Measurements from ENCODE around the gene CDH4.

CDH4 gene

DNA sequence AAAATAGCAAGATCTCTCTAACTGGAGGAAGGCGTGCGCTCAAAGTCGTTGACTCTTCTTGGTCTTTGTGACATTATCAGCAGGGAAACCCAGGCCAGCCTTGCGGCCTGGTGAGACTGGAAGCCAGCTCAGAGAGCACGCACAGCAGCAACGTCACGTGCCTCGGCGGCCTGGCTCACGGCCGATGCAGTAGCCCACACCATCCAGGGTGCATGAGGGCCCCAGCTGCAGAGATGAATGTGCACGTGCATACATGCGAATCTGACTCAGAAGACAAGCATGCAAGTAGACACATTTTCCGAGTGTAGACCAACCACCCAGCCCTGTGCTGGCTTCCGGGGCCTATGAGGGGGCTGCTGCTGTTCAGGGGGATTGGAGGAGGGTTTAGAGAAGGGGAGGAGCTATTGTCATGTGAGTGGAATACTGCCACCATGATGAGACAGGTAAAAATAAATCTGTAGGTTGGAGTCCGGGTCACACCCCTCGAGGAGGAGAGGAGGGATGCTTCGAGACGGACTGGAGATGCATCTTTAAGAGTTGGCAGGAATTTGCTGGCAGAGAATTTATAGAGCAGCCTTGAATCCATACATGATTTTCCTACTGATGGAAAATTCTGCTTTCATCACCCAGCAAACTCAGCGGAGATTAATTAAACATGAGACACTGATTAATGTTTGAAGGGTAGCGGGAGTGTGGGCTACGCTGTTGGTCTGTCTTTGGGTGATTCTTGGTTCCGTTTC, 388.2 kb downstream of the CDH4 start:
- Histone ChIP-seq H3K4me3 (no peak overlapping the region), H3K27ac (no peak overlapping the region)

DNA sequence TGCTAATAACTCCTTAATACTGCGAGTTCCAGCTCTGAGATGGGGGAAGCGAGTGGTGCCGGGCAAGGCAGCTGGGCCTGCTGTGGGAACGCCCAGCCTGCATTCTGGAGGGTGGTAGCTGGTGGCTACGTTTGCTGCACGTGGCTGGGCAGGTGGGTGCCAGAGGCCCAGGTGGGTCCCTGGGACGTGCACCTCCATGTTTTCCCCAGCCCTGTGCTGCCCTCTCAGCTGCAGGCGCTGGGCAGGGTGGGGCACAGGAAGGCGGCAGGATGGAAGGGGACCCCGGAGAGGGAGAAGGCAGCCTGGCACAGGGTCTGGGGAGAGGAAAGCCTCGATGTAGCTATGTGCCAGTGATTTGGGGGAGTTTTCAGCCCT, 388.8 kb downstream of the CDH4 start:
- Histone ChIP-seq H3K27ac (no peak overlapping the region), H3K4me3 (no peak overlapping the region)

DNA sequence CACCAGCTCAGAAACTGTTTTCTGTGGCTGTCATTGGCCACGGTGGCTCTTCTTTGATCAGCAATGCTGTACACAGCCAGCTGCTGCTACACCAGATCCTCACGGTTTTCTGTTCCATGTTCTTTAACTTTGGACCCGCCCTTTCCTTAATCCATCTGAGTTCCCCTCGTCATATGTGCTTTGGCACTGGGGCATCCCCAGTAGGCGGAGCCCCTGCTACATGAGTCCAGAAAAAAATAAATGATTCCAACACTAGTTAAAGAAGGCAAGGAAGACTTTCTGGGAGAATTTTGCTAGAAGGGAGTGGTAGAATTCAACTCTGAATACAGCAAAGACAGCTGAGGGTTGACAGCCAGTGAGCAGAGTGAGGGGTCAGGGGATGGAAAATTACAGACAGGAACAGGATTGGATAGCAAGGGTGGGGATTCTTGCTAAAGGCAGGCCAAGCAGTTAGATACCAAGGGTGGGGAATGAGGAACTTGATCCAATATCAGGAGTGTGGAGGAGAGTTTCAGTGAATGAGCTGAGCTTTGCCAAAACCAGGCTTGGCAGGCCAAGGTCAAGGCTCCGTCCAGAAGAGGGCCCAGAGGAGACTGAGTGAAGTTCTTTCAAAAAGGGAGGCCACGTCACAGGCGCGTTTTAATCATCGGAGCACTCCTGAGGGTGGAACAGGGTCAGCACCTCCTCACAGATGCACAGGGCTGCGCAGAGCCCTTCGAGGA, 391.8 kb downstream of the CDH4 start:
- Histone ChIP-seq H3K4me3 (no peak overlapping the region), H3K27ac (no peak overlapping the region)

DNA sequence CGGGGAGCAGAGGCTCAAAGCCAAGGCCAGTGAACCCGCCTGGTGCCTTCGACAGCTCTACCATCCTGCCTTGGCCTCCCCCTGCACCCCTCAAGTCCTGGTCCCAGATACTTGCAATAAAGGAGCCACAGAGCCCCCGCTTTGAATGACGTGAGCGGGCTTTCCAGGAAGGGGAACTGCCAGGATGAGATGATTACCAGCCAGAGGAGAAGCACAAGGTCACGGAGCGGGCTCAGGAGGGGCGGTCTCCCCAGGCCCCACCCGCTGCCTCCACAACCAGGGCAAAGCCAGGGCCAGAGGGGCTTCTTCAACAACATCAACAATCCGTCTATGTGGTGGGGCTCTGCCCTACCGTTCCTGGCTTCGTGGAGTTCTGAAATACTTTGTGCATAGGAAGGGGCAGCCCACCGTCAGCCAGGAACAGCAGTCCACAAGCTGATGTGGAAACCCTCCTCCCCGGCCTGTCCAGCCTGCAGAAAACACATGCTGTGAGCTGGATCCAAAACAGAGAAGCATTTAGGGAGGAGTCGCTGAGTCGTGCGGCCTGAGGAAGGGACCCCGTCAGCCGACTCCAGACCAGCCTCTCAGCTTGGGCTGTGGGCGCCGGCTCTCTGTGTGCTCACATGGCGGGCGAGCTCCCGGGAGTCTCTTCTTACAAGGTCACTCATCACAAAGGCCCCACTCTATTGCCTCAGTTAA, 392.5 kb downstream of the CDH4 start:
- H3K27ac ChIP-seq = no peak overlapping the region
- no peak overlapping the region for H3K4me3 ChIP-seq

DNA sequence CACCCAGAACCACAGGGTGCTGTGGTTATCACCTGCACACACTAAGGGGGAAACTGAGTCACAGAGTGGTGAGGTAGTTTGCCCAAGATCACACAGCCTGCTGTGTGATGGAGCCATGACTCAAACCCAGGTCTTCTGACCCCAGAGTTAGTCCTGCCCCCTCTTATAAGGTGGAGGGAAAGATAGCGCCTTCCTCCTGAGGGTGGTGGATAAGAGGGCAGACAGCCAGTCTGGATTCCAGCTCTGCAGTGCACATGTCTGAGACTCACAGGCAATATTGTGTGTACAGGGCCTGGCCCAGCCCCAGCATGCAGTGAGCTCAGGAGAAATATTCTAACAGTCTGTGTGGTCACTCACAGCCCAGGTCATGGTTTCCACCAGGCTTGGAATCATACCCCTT, 393.7 kb downstream of the CDH4 start:
- Histone ChIP-seq H3K27ac (no peak overlapping the region), H3K4me3 (no peak overlapping the region)

DNA sequence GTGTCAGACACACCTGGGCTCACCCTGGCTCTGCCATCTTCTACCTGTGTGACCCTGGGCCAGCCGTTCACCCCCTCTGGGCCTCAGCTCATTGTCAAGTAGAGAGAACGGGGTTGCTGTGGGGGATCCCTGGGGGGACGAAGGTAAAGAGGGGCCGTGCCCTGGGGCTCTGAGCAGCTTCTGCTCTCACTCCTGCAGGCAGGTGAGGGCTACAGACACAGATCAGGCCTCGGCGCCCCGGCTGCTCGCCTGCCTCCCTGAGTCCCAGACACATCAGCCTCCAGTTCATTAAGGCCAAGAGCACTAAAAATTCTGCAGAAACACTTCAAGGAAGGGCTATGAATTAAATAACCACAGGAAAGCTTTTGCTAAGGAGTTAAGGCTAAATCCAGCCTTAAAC, 394.4 kb downstream of the CDH4 start:
- Histone ChIP-seq H3K4me3 (no peak overlapping the region), H3K27ac (no peak overlapping the region)

DNA sequence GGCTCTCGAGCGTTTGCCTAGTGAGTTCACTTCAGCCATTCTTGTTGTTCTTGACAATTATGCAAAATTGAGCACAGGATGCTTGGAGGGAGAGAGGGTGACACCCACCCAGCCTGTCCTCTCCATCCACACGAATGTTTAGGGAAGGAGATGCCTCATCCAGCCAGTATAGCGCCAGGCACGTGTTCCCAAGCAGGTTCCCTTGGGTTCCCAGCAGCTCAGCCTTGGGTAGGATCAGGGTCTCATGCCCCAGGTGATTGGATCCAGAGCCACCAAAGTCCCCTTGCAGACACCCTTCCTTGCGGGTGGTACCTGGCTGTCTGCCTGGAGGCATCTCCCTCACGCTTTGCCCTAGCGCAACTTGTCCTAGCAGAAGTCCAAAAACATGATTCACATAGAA, 394.9 kb downstream of the CDH4 start:
- no peak overlapping the region for H3K27ac ChIP-seq
- H3K4me3 ChIP-seq = no peak overlapping the region

DNA sequence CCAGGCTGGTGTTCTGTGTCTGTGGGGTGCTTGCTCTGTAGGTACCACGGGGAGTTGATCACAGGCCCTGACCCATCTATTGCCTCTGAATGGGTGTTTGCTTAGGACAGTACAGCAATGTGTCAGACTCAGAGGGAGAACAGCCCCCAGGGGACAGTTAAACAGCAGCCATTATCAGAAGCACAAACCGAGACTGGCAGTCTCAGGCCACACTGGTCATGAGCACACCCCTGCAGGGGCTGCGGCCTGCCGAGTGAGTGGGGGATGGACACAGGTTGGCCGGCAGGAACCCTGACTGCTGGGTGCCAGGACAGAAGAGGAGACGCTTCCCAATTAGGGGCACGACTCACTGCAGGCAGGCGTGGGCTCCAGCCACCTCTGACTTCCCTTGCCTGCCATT, 395.6 kb downstream of the CDH4 start:
- Histone ChIP-seq H3K4me3 (no peak overlapping the region), H3K27ac (no peak overlapping the region)

DNA sequence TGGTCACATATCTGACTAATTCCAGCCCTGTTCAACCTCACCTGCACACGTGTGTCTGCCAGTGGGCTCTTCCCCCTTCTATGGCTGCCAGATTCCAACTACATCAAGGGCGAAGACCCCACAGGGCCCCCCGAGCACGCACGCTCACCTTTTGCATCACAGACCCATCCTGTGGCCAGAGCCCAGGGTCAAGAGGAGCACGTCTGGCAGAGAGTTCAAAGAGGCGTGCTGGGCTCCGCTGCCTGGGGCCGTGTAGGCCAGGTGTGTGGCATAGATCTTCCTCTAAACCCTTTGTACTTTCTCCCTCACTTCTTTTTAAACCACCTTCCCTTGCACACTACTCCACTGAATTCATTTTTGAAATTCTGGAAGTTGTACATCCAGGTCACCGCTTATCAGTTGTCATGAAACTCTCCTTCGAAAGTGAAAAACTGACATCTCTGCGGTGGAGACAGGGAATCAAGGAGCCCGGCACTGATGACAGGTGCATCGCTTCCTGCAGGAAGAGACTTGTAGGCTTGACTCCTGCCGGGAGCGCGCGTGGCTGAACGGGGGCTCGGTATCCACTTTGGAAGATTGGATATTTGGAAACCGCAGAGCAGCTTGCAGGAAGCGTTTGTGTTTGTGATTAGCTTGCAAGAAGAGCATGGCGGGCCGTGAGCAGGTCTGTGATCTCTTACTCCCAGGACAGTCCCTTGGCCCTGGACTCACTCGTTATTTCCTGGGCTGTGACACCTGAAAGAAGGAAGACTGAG, 397.2 kb downstream of the CDH4 start:
- H3K4me3 ChIP-seq = no peak overlapping the region
- no peak overlapping the region for H3K27ac ChIP-seq

DNA sequence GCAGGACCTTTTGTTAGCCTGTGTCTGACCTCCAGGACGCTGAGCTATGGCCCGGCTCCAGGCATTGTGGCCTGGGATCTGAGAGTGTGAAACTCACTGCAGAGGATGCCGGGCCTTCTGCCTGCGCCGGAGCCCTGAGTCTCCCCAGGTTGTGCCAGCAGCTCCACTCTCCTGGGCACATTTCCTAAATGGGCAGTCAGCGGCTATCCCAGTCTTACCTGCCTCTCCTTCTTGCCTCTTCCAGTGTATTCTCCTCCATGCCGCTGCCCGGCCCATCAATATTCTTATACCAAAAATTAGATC, 397.8 kb downstream of the CDH4 start:
- Histone ChIP-seq H3K4me3 (no peak overlapping the region), H3K27ac (no peak overlapping the region)

DNA sequence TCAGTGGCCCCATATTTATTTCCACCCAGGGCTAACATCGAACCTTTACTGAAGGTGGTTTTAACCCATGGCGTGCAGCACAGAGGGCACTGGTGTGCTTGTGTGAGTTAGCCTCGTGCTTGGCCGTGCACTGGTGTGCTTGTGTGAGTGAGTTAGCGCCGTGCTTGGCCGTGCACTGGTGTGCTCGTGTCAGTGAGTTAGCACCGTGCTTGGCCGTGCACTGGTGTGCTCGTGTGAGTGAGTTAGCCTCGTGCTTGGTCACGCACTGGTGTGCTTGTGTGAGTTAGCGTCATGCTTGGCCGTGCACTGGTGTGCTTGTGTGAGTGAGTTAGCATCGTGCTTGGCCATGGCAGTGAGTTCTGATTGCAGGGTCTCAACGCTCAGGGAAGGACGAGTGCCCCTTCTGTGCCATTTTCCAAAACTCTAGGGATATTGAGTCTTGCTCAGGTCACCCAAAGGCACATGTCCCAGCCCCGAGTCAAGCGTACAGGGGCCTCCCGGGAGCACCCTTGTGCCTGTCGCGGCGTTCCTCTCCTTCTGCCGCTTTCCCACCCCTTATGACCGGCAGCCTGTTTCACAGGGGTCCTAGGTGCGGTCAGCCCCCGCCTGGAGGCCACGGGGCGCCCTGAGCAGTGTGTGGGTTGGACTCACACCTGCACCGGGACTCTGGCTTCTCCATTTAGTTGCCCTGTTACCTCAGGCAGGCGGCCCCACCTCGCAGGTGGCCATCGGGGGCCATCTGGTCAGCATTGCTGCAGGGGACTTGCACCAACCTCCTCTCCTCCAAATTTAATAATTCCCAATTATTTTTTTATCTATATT, 399.1 kb downstream of the CDH4 start:
- no peak overlapping the region for H3K27ac ChIP-seq
- no peak overlapping the region for H3K4me3 ChIP-seq

DNA sequence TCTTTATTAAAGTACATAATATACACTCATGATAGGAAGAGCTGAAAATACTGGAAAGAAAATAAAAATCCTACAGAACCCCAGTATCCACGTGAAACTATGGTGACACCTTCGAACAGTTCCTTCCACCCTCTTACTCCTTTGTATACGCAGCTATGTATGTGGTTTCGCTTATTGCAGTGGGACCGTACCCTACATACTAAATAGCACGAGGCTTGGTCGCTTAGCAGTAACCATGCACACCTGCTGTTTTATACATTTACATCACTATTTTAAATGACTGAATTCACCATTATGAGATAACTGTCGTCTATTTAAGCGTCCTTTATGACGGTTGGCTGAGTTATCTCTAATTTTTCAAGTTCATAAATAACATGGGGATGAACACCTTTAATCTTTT, 400.1 kb downstream of the CDH4 start:
- no peak overlapping the region for H3K4me3 ChIP-seq
- H3K27ac ChIP-seq = no peak overlapping the region

DNA sequence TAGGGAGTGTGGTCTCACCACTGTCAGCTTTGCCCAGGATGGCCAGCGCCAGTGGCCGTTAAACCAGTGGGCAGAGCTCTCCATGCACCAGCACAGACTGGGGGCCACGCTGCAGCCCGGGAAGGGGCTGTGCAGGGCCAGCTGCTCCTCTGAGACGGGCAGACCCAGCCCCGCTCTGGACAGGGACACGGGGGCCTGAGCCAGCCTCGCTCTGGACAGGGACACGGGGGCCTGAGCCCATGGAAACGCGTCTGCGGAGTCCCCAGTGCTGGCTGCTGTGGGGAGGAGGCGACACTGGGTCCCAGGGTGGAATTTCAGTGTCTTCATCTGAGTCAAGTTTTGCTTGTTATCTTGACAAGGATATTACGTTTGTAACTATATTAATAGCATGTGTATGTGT, 402.7 kb downstream of the CDH4 start:
- Histone ChIP-seq H3K4me3 (no peak overlapping the region), H3K27ac (no peak overlapping the region)

DNA sequence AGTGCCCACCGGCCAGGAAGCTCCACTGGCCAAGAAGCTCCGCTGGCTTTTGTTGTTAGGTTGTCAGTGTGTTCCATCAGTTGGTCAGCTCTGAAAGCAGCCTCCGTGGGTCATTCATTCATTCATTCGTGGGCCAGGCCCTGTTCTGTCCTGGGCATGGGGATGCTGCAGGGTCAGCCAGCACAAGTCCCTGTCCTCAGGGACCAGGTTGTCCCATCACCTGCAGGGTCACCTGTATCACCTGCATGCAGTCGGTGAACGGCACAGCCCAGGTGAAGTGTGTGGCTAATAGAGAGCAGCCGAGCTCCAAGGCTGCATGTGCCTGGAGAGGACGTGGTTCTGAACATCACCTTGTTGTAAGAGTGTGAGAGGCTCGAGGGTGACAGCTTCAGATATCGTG, 403.5 kb downstream of the CDH4 start:
- Histone ChIP-seq H3K27ac (no peak overlapping the region), H3K4me3 (no peak overlapping the region)

DNA sequence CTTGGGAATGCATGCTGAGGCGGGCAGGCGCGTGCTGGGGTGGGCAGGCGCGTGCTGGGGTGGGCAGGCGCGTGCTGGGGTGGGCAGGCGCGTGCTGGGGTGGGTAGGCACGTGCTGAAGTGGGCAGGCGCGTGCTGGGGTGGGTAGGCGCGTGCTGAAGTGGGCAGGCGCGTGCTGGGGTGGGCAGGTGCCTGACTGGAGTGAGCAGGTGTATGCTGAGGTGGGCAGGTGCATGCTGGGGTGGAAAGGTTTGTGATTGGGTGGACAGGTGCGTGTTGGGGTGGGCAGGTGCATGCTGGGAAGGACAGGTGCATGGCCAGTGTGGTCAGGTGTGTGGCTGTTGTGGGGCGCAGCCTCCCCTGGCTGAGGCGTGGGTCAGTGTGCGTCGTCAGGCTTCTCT, 404.1 kb downstream of the CDH4 start:
- H3K27ac ChIP-seq = no peak overlapping the region
- H3K4me3 ChIP-seq = no peak overlapping the region

DNA sequence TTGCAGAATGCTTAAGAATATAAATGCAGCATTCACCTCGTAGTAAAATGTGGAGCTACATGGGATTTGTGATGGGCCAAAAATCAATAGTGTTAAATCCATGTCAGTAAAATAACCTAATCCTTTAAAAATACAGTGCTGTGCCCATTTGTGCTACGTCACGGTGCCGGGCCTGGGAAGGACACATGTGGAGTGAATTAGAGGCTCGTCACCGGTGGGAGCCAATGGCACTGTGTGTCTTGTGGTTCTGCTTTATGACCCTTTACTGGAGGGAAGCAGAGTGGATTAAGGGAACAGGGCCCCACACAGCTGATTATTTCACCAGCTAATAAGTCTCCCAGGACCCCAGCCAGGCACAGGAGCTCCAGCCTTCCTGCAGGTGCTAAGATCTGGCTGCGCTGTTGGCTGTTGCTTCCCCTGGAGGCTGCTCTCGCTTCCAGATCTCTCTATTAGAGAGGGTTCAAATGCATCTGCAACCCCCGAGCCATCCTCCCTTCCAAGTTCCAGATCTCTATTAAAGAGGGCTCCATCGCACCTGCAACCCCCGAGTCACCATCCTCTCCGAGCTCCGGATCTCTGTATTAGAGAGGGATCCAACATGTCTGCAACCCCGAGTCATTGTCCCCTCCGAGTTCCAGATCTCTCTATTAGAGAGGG, 405.8 kb downstream of the CDH4 start:
- no peak overlapping the region for H3K27ac ChIP-seq
- H3K4me3 ChIP-seq = no peak overlapping the region

DNA sequence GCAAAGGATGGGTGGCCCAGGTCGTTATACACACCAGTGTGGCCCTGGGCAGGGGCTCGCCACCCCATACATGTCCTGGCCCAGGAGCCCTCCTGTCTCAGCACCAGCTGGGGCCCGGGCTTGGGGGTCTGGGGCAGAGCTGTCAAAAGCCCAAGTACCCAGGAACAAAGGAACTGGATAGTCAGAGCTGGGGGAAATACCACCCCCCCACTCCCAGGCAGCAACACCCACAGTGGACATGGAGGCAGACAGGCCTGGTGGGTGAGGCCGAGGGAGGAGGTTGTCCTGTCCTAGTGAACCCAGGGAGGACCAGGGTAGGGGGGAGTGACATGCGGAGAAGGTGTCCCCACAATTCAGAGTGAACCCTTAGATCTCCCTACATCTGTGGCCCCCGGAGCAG, 406.5 kb downstream of the CDH4 start:
- no peak overlapping the region for H3K4me3 ChIP-seq
- no peak overlapping the region for H3K27ac ChIP-seq

DNA sequence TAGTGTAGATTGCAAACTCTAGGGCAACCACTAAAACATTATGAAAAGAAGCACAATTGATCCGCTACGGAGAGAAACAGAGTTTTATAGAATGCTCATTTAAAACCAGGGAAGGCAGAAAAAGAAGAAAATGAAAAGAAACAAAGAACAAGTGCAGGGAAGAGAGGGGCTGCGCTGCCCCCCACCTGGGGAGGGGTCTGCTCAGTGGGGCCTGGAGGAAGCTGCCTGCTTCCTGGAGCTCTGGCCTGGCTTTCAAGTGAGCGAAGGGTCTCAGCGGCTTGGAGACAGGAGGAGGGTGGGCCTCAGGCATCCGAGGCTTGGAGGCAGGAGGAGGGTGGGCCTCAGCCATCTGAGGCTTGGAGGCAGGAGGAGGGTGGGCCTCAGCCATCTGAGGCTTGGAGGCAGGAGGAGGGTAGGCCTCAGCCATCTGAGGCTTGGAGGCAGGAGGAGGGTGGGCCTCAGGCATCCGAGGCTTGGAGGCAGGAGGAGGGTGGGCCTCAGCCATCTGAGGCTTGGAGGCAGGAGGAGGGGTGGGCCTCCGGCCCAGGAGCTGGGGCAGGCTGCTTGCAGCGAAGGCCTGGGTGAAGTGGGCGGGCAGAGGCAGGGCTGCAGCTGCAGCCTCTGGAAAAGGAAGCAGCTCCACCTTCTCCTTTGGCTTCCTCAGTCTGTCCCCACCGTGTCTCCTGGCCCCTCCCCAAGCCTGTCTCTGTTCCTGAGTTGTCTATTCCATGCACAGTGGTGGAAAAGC, 407.4 kb downstream of the CDH4 start:
- no peak overlapping the region for H3K4me3 ChIP-seq
- no peak overlapping the region for H3K27ac ChIP-seq

DNA sequence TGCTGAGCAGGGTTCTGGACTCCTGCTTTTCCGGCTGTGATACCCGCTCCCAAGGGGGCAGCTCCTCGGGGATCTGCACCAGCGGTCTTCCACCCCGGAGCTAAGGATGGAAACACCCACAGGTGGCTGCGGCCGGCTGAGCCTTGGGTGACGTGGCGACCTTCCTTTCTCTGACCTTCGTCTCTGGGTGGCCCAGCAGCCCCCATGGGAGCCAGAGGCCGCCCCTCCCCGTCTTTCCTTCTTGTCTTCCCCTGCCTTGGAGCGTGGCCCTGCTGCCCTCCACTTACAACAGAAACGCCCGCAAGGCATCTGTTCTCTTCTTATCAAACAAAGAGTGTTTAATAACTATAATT, 407.9 kb downstream of the CDH4 start:
- Histone ChIP-seq H3K27ac (no peak overlapping the region), H3K4me3 (no peak overlapping the region)
